ENCODE measurements around the gene PSAT1. TPM values are rescaled to one million over a fixed set of nuclear protein-coding genes. Genes with fewer than 3 reads are reported as not detected.

PSAT1 gene
- total RNA-seq, 1 experiment from 2014 or later: 226 TPM

DNA sequence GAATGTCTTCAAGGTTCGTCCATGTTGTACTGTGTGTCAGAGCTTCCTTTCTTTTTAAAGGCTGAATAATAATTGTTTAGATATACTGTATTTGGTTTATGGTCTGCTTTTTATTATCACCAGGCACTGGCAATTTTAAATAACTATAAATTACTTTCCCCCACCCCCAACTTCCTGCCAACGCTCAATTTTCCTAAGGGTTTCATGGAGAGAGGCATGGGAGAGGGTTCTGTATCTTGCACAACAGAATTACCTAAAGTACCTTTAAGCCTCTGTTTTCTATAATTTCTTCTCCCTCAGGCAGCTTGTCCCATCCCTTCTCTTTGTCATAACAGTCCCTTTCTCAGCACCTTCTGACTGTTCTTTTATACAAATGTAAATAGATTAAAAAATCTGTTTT, 10.4 kb downstream of the PSAT1 start:
- DNase-seq (ENCODE audit: low read depth, low spot score) (no peak), ATAC-seq (no peak)
- Histone ChIP-seq H3K4me3 (replicated peaks in 1 of 2; ENCODE audit: low read depth in 1 of 2, low read length in 2 of 2) (no peak overlapping the region), H3K27ac (ENCODE audit: low read depth, low read length) (no peak overlapping the region), H3K36me3 (ENCODE audit: control insufficient read depth in 1 of 2, insufficient read depth in 2 of 2, low read length in 2 of 2) (peaks cover 20 to 46% of the 10 kb centered on the region in 2 experiments; a peak in 3 of 4 replicates), H2AFZ (ENCODE audit: low read depth, low read length, poor library complexity, severe bottlenecking) (no peak overlapping the region), H3K27me3 (ENCODE audit: insufficient read depth, low read length) (no peaks in the 10 kb centered on the region), H3K4me2 (ENCODE audit: low read length) (no peak overlapping the region), H3K9ac (ENCODE audit: low read length) (no peak overlapping the region), H3K9me2 (ENCODE audit: insufficient read depth) (no peaks in the 10 kb centered on the region), H3K4me1 (ENCODE audit: control insufficient read depth in 1 of 2, insufficient read depth in 2 of 2, low read length in 2 of 2) (no peaks in the 10 kb centered on the region), H3K9me3 (ENCODE audit: control insufficient read depth in 1 of 2, insufficient read depth in 1 of 2, low read depth in 1 of 2, low read length in 2 of 2) (no peaks in the 10 kb centered on the region), H3K79me2 (ENCODE audit: insufficient read depth, low read length) (0 out of 2 replicates have a peak, but pooled peaks cover under 1% of the 10 kb centered on the region), H4K20me1 (ENCODE audit: insufficient read depth) (no peaks in the 10 kb centered on the region)
- no peak for TF ChIP-seq POLR2A (IDR thresholded peaks at IDR 0.05; ENCODE audit: borderline replicate concordance, extremely low read depth, insufficient read depth, insufficient read length)
- TF ChIP-seq, protein P1, sequence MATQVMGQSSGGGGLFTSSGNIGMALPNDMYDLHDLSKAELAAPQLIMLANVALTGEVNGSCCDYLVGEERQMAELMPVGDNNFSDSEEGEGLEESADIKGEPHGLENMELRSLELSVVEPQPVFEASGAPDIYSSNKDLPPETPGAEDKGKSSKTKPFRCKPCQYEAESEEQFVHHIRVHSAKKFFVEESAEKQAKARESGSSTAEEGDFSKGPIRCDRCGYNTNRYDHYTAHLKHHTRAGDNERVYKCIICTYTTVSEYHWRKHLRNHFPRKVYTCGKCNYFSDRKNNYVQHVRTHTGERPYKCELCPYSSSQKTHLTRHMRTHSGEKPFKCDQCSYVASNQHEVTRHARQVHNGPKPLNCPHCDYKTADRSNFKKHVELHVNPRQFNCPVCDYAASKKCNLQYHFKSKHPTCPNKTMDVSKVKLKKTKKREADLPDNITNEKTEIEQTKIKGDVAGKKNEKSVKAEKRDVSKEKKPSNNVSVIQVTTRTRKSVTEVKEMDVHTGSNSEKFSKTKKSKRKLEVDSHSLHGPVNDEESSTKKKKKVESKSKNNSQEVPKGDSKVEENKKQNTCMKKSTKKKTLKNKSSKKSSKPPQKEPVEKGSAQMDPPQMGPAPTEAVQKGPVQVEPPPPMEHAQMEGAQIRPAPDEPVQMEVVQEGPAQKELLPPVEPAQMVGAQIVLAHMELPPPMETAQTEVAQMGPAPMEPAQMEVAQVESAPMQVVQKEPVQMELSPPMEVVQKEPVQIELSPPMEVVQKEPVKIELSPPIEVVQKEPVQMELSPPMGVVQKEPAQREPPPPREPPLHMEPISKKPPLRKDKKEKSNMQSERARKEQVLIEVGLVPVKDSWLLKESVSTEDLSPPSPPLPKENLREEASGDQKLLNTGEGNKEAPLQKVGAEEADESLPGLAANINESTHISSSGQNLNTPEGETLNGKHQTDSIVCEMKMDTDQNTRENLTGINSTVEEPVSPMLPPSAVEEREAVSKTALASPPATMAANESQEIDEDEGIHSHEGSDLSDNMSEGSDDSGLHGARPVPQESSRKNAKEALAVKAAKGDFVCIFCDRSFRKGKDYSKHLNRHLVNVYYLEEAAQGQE (IDR thresholded peaks at IDR 0.05; ENCODE audit: low read depth): no peak
- TF ChIP-seq, protein P2, sequence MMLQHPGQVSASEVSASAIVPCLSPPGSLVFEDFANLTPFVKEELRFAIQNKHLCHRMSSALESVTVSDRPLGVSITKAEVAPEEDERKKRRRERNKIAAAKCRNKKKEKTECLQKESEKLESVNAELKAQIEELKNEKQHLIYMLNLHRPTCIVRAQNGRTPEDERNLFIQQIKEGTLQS (IDR thresholded peaks at IDR 0.05): no peak
- no peak for TF ChIP-seq SIN3A (IDR thresholded peaks at IDR 0.05; ENCODE audit: low read depth)
- TF ChIP-seq TCF7L2 (IDR thresholded peaks at IDR 0.05; ENCODE audit: borderline replicate concordance, extremely low read depth, insufficient read depth, insufficient read length): no peak
- TF ChIP-seq JUND (IDR thresholded peaks at IDR 0.05): no peak
- no peak for TF ChIP-seq SP1 (IDR thresholded peaks at IDR 0.05; ENCODE audit: low read depth)
- TF ChIP-seq EZH2 (IDR thresholded peaks at IDR 0.05): no peak
- TF ChIP-seq, protein P3, sequence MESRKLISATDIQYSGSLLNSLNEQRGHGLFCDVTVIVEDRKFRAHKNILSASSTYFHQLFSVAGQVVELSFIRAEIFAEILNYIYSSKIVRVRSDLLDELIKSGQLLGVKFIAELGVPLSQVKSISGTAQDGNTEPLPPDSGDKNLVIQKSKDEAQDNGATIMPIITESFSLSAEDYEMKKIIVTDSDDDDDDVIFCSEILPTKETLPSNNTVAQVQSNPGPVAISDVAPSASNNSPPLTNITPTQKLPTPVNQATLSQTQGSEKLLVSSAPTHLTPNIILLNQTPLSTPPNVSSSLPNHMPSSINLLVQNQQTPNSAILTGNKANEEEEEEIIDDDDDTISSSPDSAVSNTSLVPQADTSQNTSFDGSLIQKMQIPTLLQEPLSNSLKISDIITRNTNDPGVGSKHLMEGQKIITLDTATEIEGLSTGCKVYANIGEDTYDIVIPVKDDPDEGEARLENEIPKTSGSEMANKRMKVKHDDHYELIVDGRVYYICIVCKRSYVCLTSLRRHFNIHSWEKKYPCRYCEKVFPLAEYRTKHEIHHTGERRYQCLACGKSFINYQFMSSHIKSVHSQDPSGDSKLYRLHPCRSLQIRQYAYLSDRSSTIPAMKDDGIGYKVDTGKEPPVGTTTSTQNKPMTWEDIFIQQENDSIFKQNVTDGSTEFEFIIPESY (IDR thresholded peaks at IDR 0.05; ENCODE audit: extremely low read depth, insufficient replicate concordance, low read length): no peak
- no peak for TF ChIP-seq FOSL1 (IDR thresholded peaks at IDR 0.05; ENCODE audit: low read depth)
- no peak for TF ChIP-seq ELF1 (IDR thresholded peaks at IDR 0.05; ENCODE audit: borderline replicate concordance, low read depth)
- BruUV-seq (replicated peaks): no TSS peak
- CTCF ChIA-PET: no interaction called here
- RAD21 ChIA-PET (ENCODE audit: low non-redundant PET in 1 of 2, low total read pairs in 2 of 2, uncharacterized antibody in 2 of 2, unreplicated experiment in 2 of 2): no interaction called here
- intact Hi-C loops (cut with micrococcal nuclease): no loop called here
- POLR2A ChIA-PET: no interaction called here

Measured in HCT116 (cell line).